ENCODE results near the gene WDR86. TPM values are rescaled to one million over a fixed set of nuclear protein-coding genes. Genes with fewer than 3 reads are reported as not detected.

The WDR86 gene
- total and polyA plus RNA-seq, 2 of the 8 experiments (the other 6 are each of a cell fraction or from before 2014, with no cell fraction given): 12.7 to 15.8 TPM

- 0 out of 2 replicates have a peak overlapping the region, but pooled peaks have one; percentile 32 for H2AK5ac ChIP-seq (ENCODE audit: low read depth, low read length)
- H2BK120ac ChIP-seq (replicated peaks; ENCODE audit: low read depth, low read length): no peak overlapping the region
- H3K9me3 ChIP-seq (ENCODE audit: insufficient read depth in 2 of 2, low read depth in 1 of 2, low read length in 1 of 2): no peaks in the 10 kb centered on the region
- peak overlapping the region in 3 of 4 experiments; percentile 20 to 56 (median 29); a peak in 6 of 7 replicates for H3K9ac ChIP-seq (replicated peaks in 1 of 4; ENCODE audit: extremely low read depth in 1 of 4, low read depth in 3 of 4, low read length in 3 of 4)
- H2BK5ac ChIP-seq (ENCODE audit: low read depth, low read length): peak overlapping the region; percentile 24; the same call in 1 of the 2 replicates
- no peak overlapping the region for H3K27ac ChIP-seq (ENCODE audit: low read depth, low read length)
- H3K79me2 ChIP-seq (ENCODE audit: control insufficient read depth in 1 of 2, insufficient read depth in 2 of 2, low read length in 2 of 2): no peaks in the 10 kb centered on the region
- H3K36me3 ChIP-seq (ENCODE audit: control insufficient read depth in 2 of 4, insufficient read depth in 4 of 4, low read length in 3 of 4): no peaks in the 10 kb centered on the region; a peak in 1 of 8 replicates
- H3K4me2 ChIP-seq (ENCODE audit: insufficient read depth in 1 of 2, low read depth in 2 of 2, low read length in 2 of 2): peak overlapping the region; percentile 90 to 97
- H3K4me1 ChIP-seq (replicated peaks in 1 of 4; ENCODE audit: control insufficient read depth in 3 of 4, insufficient read depth in 4 of 4, low read length in 3 of 4): peaks cover 0 to 22% (median 16%) of the 10 kb centered on the region in 4 experiments; a peak in 6 of 7 replicates
- H4K8ac ChIP-seq (ENCODE audit: extremely low read depth, insufficient read depth, low read length): no peak overlapping the region; the same call in 1 of the 2 replicates
- FAIRE-seq: no peak
- H3K4me3 ChIP-seq (ENCODE audit: extremely low read depth in 1 of 4, insufficient read depth in 2 of 4, low read depth in 3 of 4, low read length in 4 of 4): peak overlapping the region; percentile 69 to 84 (median 80)
- H3K4ac ChIP-seq (replicated peaks; ENCODE audit: insufficient read length, low read depth, low read length): no peak overlapping the region
- CTCF ChIA-PET (ENCODE audit: partially characterized antibody): interaction anchor here (0.9 to 3.2 kb wide), 4 partner anchors 21 to 41 kb away, joined by 3 to 11 read pairs (median 4); partner anchors contain the start of gene CRYGN
- peak in 1 of 2 experiments; percentile 75 for DNase-seq (ENCODE audit: low read depth in 1 of 2, low spot score in 2 of 2)
- peaks cover 21% of the 10 kb centered on the region for H3K23me2 ChIP-seq (ENCODE audit: low read depth, low read length)
- 3% methylated on average over 44 of the region's 61 CpGs; no CpG with 5 or more reads in 1 of the 2 experiments for WGBS, 2 experiments (ENCODE audit: extremely low coverage in 1 of 2, insufficient coverage in 1 of 2, insufficient read length in 1 of 2, insufficient replicate concordance in 2 of 2, low coverage in 1 of 2, low lambda C conversion rate in 2 of 2, missing lambda C conversion rate in 1 of 2)
- POLR2A ChIA-PET (ENCODE audit: partially characterized antibody): interaction anchor here (0.6 to 2.7 kb wide), 8 partner anchors 23 to 116 kb away, joined by 3 to 9 read pairs (median 4); partner anchors contain the start of genes CRYGN and RHEB
- H3K23ac ChIP-seq (ENCODE audit: insufficient read length): no peak overlapping the region
- no peak overlapping the region; the same call in 1 of the 2 replicates for H3K18ac ChIP-seq (ENCODE audit: extremely low read depth, low read length)
- H2BK15ac ChIP-seq (ENCODE audit: low read length): peak overlapping the region; percentile 21; the same call in 1 of the 2 replicates
- H4K20me1 ChIP-seq (replicated peaks in 1 of 2; ENCODE audit: control insufficient read depth in 1 of 2, insufficient read depth in 2 of 2, low read length in 2 of 2): peaks cover 0 to 2% of the 10 kb centered on the region in 2 experiments
- peaks cover 0 to 25% (median 15%) of the 10 kb centered on the region in 4 experiments; a peak in 5 of 7 replicates for H3K27me3 ChIP-seq (replicated peaks in 1 of 4; ENCODE audit: control insufficient read depth in 3 of 4, extremely low read depth in 1 of 4, insufficient read depth in 3 of 4, low read length in 3 of 4)
- no peaks in the 10 kb centered on the region; the same call in 1 of the 2 replicates for H3K79me1 ChIP-seq (ENCODE audit: low read depth, low read length)
- H2BK12ac ChIP-seq (ENCODE audit: low read depth, low read length): peak overlapping the region; percentile 99
- H2BK20ac ChIP-seq (ENCODE audit: low read length): no peak overlapping the region
- 0 out of 2 replicates have a peak overlapping the region, but pooled peaks have one; percentile 25 for H2AFZ ChIP-seq (ENCODE audit: low read length)
- H3K56ac ChIP-seq (replicated peaks; ENCODE audit: insufficient read length, low read depth, low read length): no peak overlapping the region
- no peak overlapping the region for H4K5ac ChIP-seq (ENCODE audit: insufficient read length, low read depth, low read length)
- H4K91ac ChIP-seq (replicated peaks; ENCODE audit: insufficient read length, low read length): peak overlapping the region; percentile 16
- H3K14ac ChIP-seq (ENCODE audit: insufficient read length): no peak overlapping the region
- TF ChIP-seq RAD21 (IDR thresholded peaks at IDR 0.05 in 1 of 2, conservative IDR thresholded peaks at IDR 0.05 in 1 of 2; ENCODE audit: low read depth in 2 of 2, low read length in 2 of 2) (no peak), CHD2 (IDR thresholded peaks at IDR 0.05; ENCODE audit: low read length) (no peak), POLR2A (IDR thresholded peaks at IDR 0.05; ENCODE audit: control extremely low read depth in 1 of 2, low read depth in 2 of 2, low read length in 2 of 2) (peak in 1 of 2 experiments; percentile 37; a peak in 2 of 3 replicates), JUN (IDR thresholded peaks at IDR 0.05; ENCODE audit: low read depth, low read length) (no peak), CTCF (IDR thresholded peaks at IDR 0.05; ENCODE audit: control extremely low read depth in 1 of 3, insufficient read depth in 1 of 3, low read depth in 1 of 3, low read length in 3 of 3) (no peak), SRF (IDR thresholded peaks at IDR 0.05; ENCODE audit: low read depth, low read length) (no peak), MAX (IDR thresholded peaks at IDR 0.05) (0 out of 2 replicates have a peak, but pooled peaks have one; percentile 6)
Observed at GRCh38 chr7:151408839-151409666, 785 bp downstream of the WDR86 start.
